Right lobe of liver (tissue), 6 donors: ENCODE data around the gene SLC25A23. TPM values are rescaled to one million over a fixed set of nuclear protein-coding genes. Genes with fewer than 3 reads are reported as not detected.
"Not testable (repeated sequence)": the region's sequence is repeated elsewhere in the genome, so short reads cannot be mapped to it uniquely, and the experiment has no call there.

ENCODE experiments used
- ATAC-seq, 4 donors: fragments of 200-7000 bp; cut with Tn5 transposase; one replicate each; pipeline ENCODE4 v1.9.1; 2020; ENCODE audit warnings: mild to moderate bottlenecking in 4 of 4, moderate library complexity in 4 of 4
- DNase-seq, 3 donors: peaks; one replicate each; pipeline ENCODE4 v3.0.0-alpha.2; 2020
- H3K27ac ChIP-seq, 3 donors: fragments of 200-600 bp; one replicate each; pipeline ENCODE4 v1.8.0; 2022
- H3K27me3 ChIP-seq, 2 donors: fragments of 200-600 bp; one replicate each; pipeline ENCODE4 v1.8.0; 2022
- H3K36me3 ChIP-seq, 4 donors: fragments of 200-600 bp; sonication (generic) in 1 of 4; one replicate each; pipeline versions ENCODE4 v1.5.1 to v1.8.0; 2017 to 2022; ENCODE audit warnings: control low read depth in 1 of 4
- H3K4me1 ChIP-seq, 4 donors: fragments of 200-600 bp; sonication (generic) in 1 of 4; one replicate each; pipeline versions ENCODE4 v1.5.1 to v1.8.0; 2017 to 2022; ENCODE audit warnings: control low read depth in 1 of 4
- H3K4me3 ChIP-seq, 3 donors: fragments of 200-600 bp; one replicate each; pipeline ENCODE4 v1.8.0; 2022
- H3K9me3 ChIP-seq, 4 donors: fragments of 200-600 bp; sonication (generic) in 1 of 4; one replicate each; pipeline versions ENCODE4 v1.5.1 to v1.8.0; 2017 to 2022; ENCODE audit warnings: control low read depth in 1 of 4
- CTCF ChIP-seq, 4 donors: fragments of 200-600 bp in 3 of 4; fragments of 450-650 bp in 1 of 4; IDR thresholded peaks; one replicate each; pipeline versions ENCODE4 v1.5.1 to v1.8.0; 2016 to 2022; ENCODE audit warnings: antibody characterized with exemption in 4 of 4, mild to moderate bottlenecking in 2 of 4
- POLR2A ChIP-seq: fragments of 450-650 bp; IDR thresholded peaks from one replicate; pipeline ENCODE4 v1.6.1; 2017; ENCODE audit warnings: antibody characterized with exemption, mild to moderate bottlenecking
- WGBS: methylation state at CpG from one replicate; pipeline ENCODE4 v1.1.6; 2018; ENCODE audit warnings: low coverage, low lambda C conversion rate; ENCODE audit not compliant: insufficient coverage; ENCODE audit errors: missing lambda C conversion rate; 5-methylcytosine and 5-hydroxymethylcytosine counted together
- intact Hi-C, 2 donors: fragments of 100-400 bp; cut with DNase I; formaldehyde crosslinking; loops; one replicate each; pipeline versions ENCODE4 v1.11.2 to v1.14.1; 2022
- total RNA-seq, 6 experiments: library from RNA; depleted of rRNA in 2 of 6; stranded (reverse); fragments of >200 nt in 2 of 6; fragmentation: NEBNext Ultra II Directional in 3 of 6; extraction: Animal tissue kit (Norgen Biotek cat#: 25700) in 3 of 6; gene quantifications; one replicate each; pipeline versions ENCODE4 v1.1.0 to v1.2.4, GENCODE V29; 2016 to 2023
- donor health status: DM: no; HTN: yes; CAD: no.
- donor health status: DM: no; HTN: no; CAD: no.
- donor health status: DM: no; HTN: no; CAD: no.
- donor health status: DM: no; HTN: yes; CAD: no.
- donor health status: DM: no; HTN: yes; CAD: no.

The SLC25A23 gene
- total RNA-seq, 6 experiments from 2014 or later = 23.3 to 50.0 (median 30.0) TPM

DNA sequence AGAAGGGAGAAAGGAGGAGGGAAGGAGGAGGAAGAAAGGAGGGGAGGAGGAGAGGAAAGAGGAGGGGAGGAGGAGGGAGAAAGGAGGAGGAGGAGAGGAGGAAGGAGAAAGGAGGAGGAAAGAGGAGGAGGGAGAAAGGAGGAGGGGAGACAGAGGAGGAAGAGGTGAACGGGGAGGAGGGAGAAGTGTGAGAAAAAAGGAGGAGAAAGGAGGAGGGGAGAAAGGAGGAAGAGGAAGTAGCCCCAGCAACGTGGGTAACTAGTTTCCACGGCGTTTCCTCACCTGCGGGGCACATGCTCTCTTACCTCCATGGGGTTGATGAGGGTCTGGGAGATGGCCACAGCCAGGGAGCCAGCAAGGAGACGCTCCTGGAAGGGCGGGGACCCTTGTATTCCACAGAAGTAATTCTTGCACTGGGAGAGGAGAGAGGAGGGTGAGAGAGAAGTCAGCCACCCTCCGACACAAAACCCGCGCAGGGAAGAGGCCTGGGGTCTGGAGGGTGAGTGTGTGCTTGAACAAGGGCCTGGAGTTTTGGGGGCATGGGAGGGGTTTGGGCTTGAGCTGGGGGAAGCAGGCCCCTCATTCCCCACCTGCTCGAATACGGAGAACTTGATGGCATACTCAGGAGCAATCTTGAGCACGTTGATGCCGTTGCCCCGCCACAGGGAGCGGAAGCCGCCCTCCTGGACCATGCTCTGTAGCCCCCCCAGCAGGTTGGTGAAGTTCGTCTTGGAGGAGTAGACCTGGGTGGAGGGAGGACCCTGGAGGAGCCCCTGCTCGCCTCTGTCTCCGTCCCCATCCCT, 30.0 kb downstream of the SLC25A23 start:
- no peaks in the 10 kb centered on the region for H3K36me3 ChIP-seq
- H3K4me3 ChIP-seq = no peak overlapping the region
- WGBS = 63% methylated on average over 8 of the region's 20 CpGs
- no peaks in the 10 kb centered on the region for H3K9me3 ChIP-seq
- intact Hi-C loops = no loop called here
- peaks cover 0 to 6% (median 2%) of the 10 kb centered on the region in 4 donors for H3K4me1 ChIP-seq
- TF ChIP-seq POLR2A (no peak), CTCF (IDR thresholded peaks at IDR 0.05) (no peak)
- no peak for DNase-seq
- H3K27ac ChIP-seq = no peak overlapping the region
- ATAC-seq = no peak
- H3K27me3 ChIP-seq = no peaks in the 10 kb centered on the region

DNA sequence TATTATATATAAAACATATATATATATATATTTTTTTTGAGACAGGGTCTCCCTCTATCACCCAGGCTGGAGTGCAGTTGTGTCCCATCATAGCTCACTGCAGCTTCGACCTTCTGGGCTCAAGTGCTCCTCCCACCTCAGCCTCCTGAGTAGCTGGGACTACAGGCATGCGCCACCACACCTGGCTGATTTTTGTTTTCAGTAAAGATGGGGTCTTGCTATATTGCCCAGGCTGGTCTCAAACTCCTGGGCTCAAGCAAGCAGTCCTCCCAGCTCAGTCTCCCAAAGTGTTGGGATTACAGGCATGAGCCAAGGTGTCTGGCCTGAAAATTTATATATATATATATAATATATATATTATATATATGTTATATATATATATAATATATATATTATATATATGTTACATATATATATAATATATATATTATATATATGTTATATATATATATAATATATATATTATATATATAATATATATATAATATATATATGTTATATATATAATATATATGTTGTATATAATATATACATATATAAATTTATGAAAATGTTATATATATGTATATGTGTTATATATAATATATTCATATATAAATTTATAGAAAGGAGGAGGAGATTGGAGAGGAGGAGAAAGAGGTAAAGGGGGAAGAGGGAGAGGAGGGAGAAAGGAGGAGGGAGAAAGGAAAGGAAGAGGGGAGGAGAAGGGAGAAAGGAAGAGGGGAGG, 30.7 kb downstream of the SLC25A23 start:
- H3K36me3 ChIP-seq, H3K27me3 ChIP-seq, H3K4me3 ChIP-seq, H3K4me1 ChIP-seq, intact Hi-C loops, H3K9me3 ChIP-seq, DNase-seq, H3K27ac ChIP-seq, ATAC-seq: not testable (repeated sequence)
- no CpG with 5 or more reads among the region's 2 CpGs for WGBS

DNA sequence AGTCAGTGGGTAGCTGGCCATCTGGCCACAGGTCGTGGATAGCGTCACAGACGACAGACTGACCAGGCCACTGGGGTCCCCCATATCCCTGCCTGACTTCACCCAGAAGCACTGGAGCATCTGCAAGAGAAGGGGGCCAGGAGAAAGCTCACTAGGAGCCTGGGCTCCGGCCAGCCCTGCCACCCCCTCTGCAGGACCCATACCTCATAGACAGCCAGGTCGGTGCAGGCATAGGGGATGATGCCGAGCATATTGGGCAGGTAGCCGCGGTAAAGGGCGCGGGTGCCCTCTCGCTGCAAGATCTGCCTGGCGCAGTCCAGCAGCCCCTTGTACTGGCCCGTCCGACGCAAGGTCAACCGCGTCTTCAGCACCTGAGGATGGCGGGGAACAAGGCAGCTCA, 32.5 kb downstream of the SLC25A23 start:
- Histone ChIP-seq H3K4me3 (no peak overlapping the region), H3K27me3 (no peaks in the 10 kb centered on the region), H3K36me3 (no peaks in the 10 kb centered on the region), H3K27ac (no peak overlapping the region), H3K9me3 (no peaks in the 10 kb centered on the region), H3K4me1 (peaks cover 0 to 16% (median 2%) of the 10 kb centered on the region in 4 donors)
- no peak for TF ChIP-seq POLR2A
- TF ChIP-seq CTCF (IDR thresholded peaks at IDR 0.05) = no peak
- WGBS = 94% methylated on average over 7 of the region's 18 CpGs
- ATAC-seq (no peak), DNase-seq (no peak)
- intact Hi-C loops = no loop called here

DNA sequence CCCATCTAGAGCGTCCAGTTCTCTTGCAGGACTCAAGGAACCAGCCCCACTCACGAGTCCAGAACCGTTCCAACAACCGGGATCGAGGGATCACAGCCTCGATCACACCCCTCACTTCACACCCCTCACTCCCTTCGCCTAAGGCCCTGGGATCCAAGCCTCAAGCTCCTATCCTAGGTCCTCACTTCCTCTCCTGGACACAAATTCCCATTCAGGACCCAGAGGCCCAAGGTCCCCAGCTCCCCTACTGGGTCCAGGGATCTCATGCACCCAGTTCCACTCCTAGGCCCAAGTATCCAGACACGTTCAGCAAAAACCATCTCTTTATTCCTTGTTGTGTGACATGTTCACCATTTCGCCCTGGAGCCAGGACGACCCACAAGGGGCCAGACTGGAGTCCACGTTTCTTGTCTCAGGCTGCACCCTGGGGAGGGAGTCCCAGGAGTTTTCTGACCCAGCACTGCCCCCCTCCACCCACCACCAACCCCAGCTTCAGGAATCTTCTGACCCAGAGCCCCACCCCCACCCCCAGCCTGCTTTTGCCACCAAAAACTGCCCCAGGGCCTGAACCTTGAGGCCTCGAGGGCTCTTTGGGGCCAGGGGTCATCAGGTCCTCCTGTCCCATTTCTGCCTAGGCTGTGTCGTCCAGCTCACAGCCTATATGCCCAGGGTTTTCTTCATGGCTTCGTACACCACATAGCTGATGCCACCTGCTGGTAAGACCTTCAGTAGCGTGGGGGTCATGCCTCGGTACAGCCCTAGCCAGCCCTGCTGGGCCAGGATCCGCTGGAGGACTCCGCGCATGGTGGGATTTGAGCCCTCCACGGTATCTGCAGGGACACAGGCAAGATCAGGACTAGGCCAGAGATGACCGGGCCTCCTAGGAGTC, 33.6 kb downstream of the SLC25A23 start:
- peak overlapping the region in 2 of 3 donors; percentile 15 to 37 for H3K4me3 ChIP-seq
- intact Hi-C loops = no loop called here
- 95% methylated on average over 7 of the region's 21 CpGs for WGBS

More for the DNA sequence above, 33.6 kb downstream of the SLC25A23 start:
- H3K36me3 ChIP-seq = peaks cover 0 to 3% (median 0%) of the 10 kb centered on the region in 4 donors
- H3K9me3 ChIP-seq = no peaks in the 10 kb centered on the region
- peak overlapping the region; percentile 20 to 66 (median 47) for H3K27ac ChIP-seq
- H3K27me3 ChIP-seq = no peaks in the 10 kb centered on the region
- peaks cover 0 to 18% (median 2%) of the 10 kb centered on the region in 4 donors for H3K4me1 ChIP-seq
- DNase-seq = peak in 1 of 3 donors; percentile 58
- TF ChIP-seq POLR2A (no peak), CTCF (IDR thresholded peaks at IDR 0.05) (no peak)
- no peak for ATAC-seq
